Endothelial cell of umbilical vein (primary cell): Measurements from ENCODE around the gene MDP1. TPM values are rescaled to one million over a fixed set of nuclear protein-coding genes. Genes with fewer than 3 reads are reported as not detected.
A peak's percentile ranks its signal among the peaks of the same experiment; 100 is the strongest.

Experiments used
- BruUV-seq: library from RNA; stranded (reverse); fragments of 400-500 nt; replicated peaks from 2 replicates; lab custom pipeline; 2021; lab: Mats Ljungman, UMichigan
- CTCF ChIA-PET: fragments of 300-600, 350-600 bp; sonication (Branson Sonifier 250); formaldehyde crosslinking; loops from one replicate; lab custom pipeline; 2021; ENCODE audit warnings: antibody characterized with exemption, inconsistent platforms; lab: Charles Lee
- POLR2A ChIA-PET: fragments of 300-600, 350-600 bp; sonication (Branson Sonifier 250); formaldehyde crosslinking; loops from one replicate; lab custom pipeline; 2021; ENCODE audit warnings: antibody characterized with exemption, inconsistent platforms; lab: Charles Lee
- DNase-seq: peaks from one replicate; pipeline ENCODE4 v3.0.0-alpha.2; 2011; ENCODE audit warnings: low read depth, low spot score
- FAIRE-seq: peaks from 2 replicates; lab custom pipeline; 2011; peaks lifted over from hg19 to GRCh38; lab: Jason Lieb, UNC
- H2AFZ ChIP-seq: 2 replicates; pipeline ENCODE4 v1.6.0; 2012; ENCODE audit warnings: low read depth, low read length, control low read depth, inconsistent platforms
- H3K27ac ChIP-seq: 2 replicates; pipeline ENCODE4 v1.5.1; 2011; ENCODE audit warnings: low read depth, mild to moderate bottlenecking, control low read depth, low read length, moderate library complexity; ENCODE audit not compliant: insufficient read depth
- H3K27me3 ChIP-seq, 2 experiments: 2 replicates each; pipeline versions ENCODE4 v1.6.0 to v1.6.1; 2011; ENCODE audit warnings: low read length in 2 of 2, mixed read lengths in 1 of 2; ENCODE audit not compliant: control insufficient read depth in 2 of 2, insufficient read depth in 2 of 2
- H3K36me3 ChIP-seq, 2 experiments: 2 replicates in 1 of 2; 3 replicates in 1 of 2; pipeline ENCODE4 v1.5.1; 2011; ENCODE audit warnings: low read length in 2 of 2, mild to moderate bottlenecking in 1 of 2, moderate library complexity in 1 of 2; ENCODE audit not compliant: control insufficient read depth in 2 of 2, insufficient read depth in 2 of 2; ENCODE audit errors: extremely low read depth in 1 of 2
- H3K4me1 ChIP-seq: 3 replicates; pipeline ENCODE4 v1.5.1; 2011; ENCODE audit warnings: mild to moderate bottlenecking, low read length; ENCODE audit not compliant: control insufficient read depth, insufficient read depth; ENCODE audit errors: extremely low read depth
- H3K4me2 ChIP-seq: 2 replicates; pipeline ENCODE4 v1.6.1; 2011; ENCODE audit warnings: low read length, control low read depth, mixed read lengths; ENCODE audit not compliant: insufficient read depth
- H3K4me3 ChIP-seq, 3 experiments: fragments of 200-600 bp in 1 of 3; sonication (generic), shearing (Covaris generic) in 1 of 3; replicated peaks in 1 of 3; 2 replicates each; pipeline ENCODE4 v1.5.1; 2011 to 2016; ENCODE audit warnings: control low read depth in 3 of 3, low read length in 3 of 3, mild to moderate bottlenecking in 2 of 3, inconsistent platforms in 1 of 3, low read depth in 1 of 3, moderate library complexity in 1 of 3; ENCODE audit not compliant: insufficient read depth in 1 of 3
- H3K79me2 ChIP-seq: 2 replicates; pipeline ENCODE4 v1.6.0; 2012; ENCODE audit warnings: low read length, inconsistent platforms; ENCODE audit not compliant: control insufficient read depth, insufficient read depth
- H3K9ac ChIP-seq: replicated peaks from 2 replicates; pipeline ENCODE3; 2011; ENCODE audit warnings: low read length, control low read depth; ENCODE audit not compliant: insufficient read depth; ENCODE audit errors: extremely low read depth
- H3K9me1 ChIP-seq: replicated peaks from 3 replicates; pipeline ENCODE4 v1.6.0; 2011; ENCODE audit warnings: mild to moderate bottlenecking, low read length; ENCODE audit not compliant: control insufficient read depth, insufficient read depth; ENCODE audit errors: extremely low read depth
- H3K9me3 ChIP-seq: replicated peaks from 2 replicates; pipeline ENCODE4 v1.5.1; 2012; ENCODE audit warnings: low read length, inconsistent platforms; ENCODE audit not compliant: control insufficient read depth, insufficient read depth
- H4K20me1 ChIP-seq: replicated peaks from 2 replicates; pipeline ENCODE3; 2011; ENCODE audit warnings: mild to moderate bottlenecking, low read length; ENCODE audit not compliant: control insufficient read depth, insufficient read depth; ENCODE audit errors: extremely low read depth
- CTCF ChIP-seq, 2 donors: IDR thresholded peaks; 1 replicate in 1 of 2; 2 replicates in 1 of 2; pipeline ENCODE4 v1.5.1; 2011; ENCODE audit warnings: low read length in 2 of 2, mild to moderate bottlenecking in 2 of 2, moderate library complexity in 2 of 2, control low read depth in 1 of 2, inconsistent platforms in 1 of 2, low read depth in 1 of 2; ENCODE audit not compliant: insufficient read depth in 1 of 2; ENCODE audit errors: extremely low read depth in 1 of 2
- EZH2 ChIP-seq: IDR thresholded peaks from 2 replicates; pipeline ENCODE4 v1.6.1; 2012; ENCODE audit warnings: borderline replicate concordance, low read depth, mild to moderate bottlenecking, moderate library complexity, low read length, inconsistent platforms; ENCODE audit not compliant: severe bottlenecking
- FOS ChIP-seq: IDR thresholded peaks from 2 replicates; pipeline ENCODE4 v1.6.1; 2011; ENCODE audit warnings: mild to moderate bottlenecking, low read length, moderate library complexity, borderline replicate concordance; ENCODE audit not compliant: insufficient read depth
- GATA2 ChIP-seq: IDR thresholded peaks from 2 replicates; pipeline ENCODE4 v1.7.0; 2011; ENCODE audit warnings: low read depth, mild to moderate bottlenecking, moderate library complexity, mixed read lengths, low read length; ENCODE audit not compliant: insufficient read length, insufficient read depth
- JUN ChIP-seq: IDR thresholded peaks from 2 replicates; pipeline ENCODE4 v1.6.1; 2011; ENCODE audit warnings: borderline replicate concordance, low read depth; ENCODE audit not compliant: insufficient read length, insufficient read depth
- MAX ChIP-seq: IDR thresholded peaks from 2 replicates; pipeline ENCODE4 v1.6.1; 2011; ENCODE audit not compliant: insufficient read depth, insufficient read length
- MYC ChIP-seq: IDR thresholded peaks from one replicate; pipeline ENCODE4 v1.6.1; 2011; ENCODE audit warnings: mild to moderate bottlenecking, low read depth, low read length
- POLR2A ChIP-seq: IDR thresholded peaks from 2 replicates; pipeline ENCODE4 v1.6.1; 2012; ENCODE audit warnings: low read depth, mild to moderate bottlenecking, control low read depth, low read length
- POLR2AphosphoS5 ChIP-seq: IDR thresholded peaks from 2 replicates; pipeline ENCODE4 v1.6.1; 2012; ENCODE audit warnings: low read depth, mild to moderate bottlenecking, control low read depth, low read length, moderate library complexity; ENCODE audit not compliant: insufficient read depth
- dilution Hi-C: fragments of 300-500 bp; cut with MboI; formaldehyde crosslinking; loops from one replicate; pipeline ENCODE4 v1.15.0; 2019; ENCODE audit warnings: low sequenced_read_pairs; ENCODE audit not compliant: extremely low pct_ligation_motif_present
- intact Hi-C: fragments of 100-400 bp; cut with micrococcal nuclease; formaldehyde crosslinking; loops from one replicate; pipeline ENCODE4 v1.10.0; 2022
- polyA plus RNA-seq, 4 experiments: library from polyadenylated mRNA; depleted of rRNA in 3 of 4; stranded (reverse) in 3 of 4; unstranded in 1 of 4; fragments of >200 nt; gene quantifications; 2 replicates each; pipeline versions ENCODE4 v1.2.1 to v1.2.3, GENCODE V29; 2011 to 2012; ENCODE audit warnings: missing spikeins in 1 of 4
- total RNA-seq: library from RNA; stranded (reverse); gene quantifications from 2 replicates; pipeline ENCODE4 v1.2.3, GENCODE V29; 2021

The MDP1 gene
- total and polyA plus RNA-seq, 2 donors (not counting 3 experiments of a cell fraction or from before 2014, with no cell fraction given) = 8.1 to 22.7 TPM

- H3K79me2 ChIP-seq = peaks cover 68% of the 10 kb centered on the region
- dilution Hi-C loops = no loop called here
- intact Hi-C loops = no loop called here
- no peak for DNase-seq
- H3K9ac ChIP-seq = no peak overlapping the region
- CTCF ChIA-PET = interaction anchor here (1.7 kb wide), 1 partner anchor 12 kb away, joined by 5 read pairs; no protein-coding TSS in a partner anchor
- no peak overlapping the region for H2AFZ ChIP-seq
- no peak overlapping the region for H3K4me2 ChIP-seq
- H3K4me3 ChIP-seq = no peak overlapping the region
- no peaks in the 10 kb centered on the region for H3K27me3 ChIP-seq
- peaks cover 0 to 6% of the 10 kb centered on the region in 2 experiments for H3K36me3 ChIP-seq
- no peak for FAIRE-seq
- H3K9me3 ChIP-seq = no peaks in the 10 kb centered on the region
- H3K27ac ChIP-seq = peak overlapping the region; percentile 99
- POLR2A ChIA-PET = interaction anchor here (3.1 kb wide), 1 partner anchor 12 kb away, joined by 21 read pairs; the partner anchor contains the start of genes CHMP4A and MDP1
- BruUV-seq = no TSS peak
- H4K20me1 ChIP-seq = no peaks in the 10 kb centered on the region
- H3K4me1 ChIP-seq = peaks cover 35% of the 10 kb centered on the region
- TF ChIP-seq POLR2AphosphoS5 (no peak), JUN (no peak), CTCF (IDR thresholded peaks at IDR 0.05; ENCODE audit: extremely low read depth in 1 of 2, insufficient read depth in 1 of 2, low read depth in 1 of 2, low read length in 2 of 2) (no peak), FOS (no peak), EZH2 (no peak), MYC (no peak), POLR2A (no peak), MAX (no peak), GATA2 (no peak)
- H3K9me1 ChIP-seq = no peaks in the 10 kb centered on the region
Measured at GRCh38 chr14:24226473-24226872, 10.6 kb upstream of the MDP1 start.
